HepG2 (cell line): ENCODE data around the gene SEPTIN5. TPM values are rescaled to one million over a fixed set of nuclear protein-coding genes. Genes with fewer than 3 reads are reported as not detected.

Experiments
- ATAC-seq: fragments of 200-7000 bp; cut with Tn5 transposase; 3 replicates; pipeline ENCODE4 v1.9.1; 2020; ENCODE audit warnings: mild to moderate bottlenecking, moderate library complexity
- BruUV-seq: library from RNA; stranded (reverse); fragments of 400-500 nt; replicated peaks from 2 replicates; lab custom pipeline; 2021; lab: Mats Ljungman, UMichigan
- CTCF ChIA-PET: fragments of 300-600 bp; formaldehyde crosslinking; extraction: SDS; loops from one replicate; lab custom pipeline; 2021; ENCODE audit warnings: low total read pairs, inconsistent platforms, low intra/inter-chr PET ratio; lab: Yijun Ruan, JAX
- POLR2A ChIA-PET: fragments of 350-600 bp; sonication (Branson Sonifier 250); formaldehyde crosslinking; loops from one replicate; lab custom pipeline; 2020; ENCODE audit warnings: antibody characterized with exemption, inconsistent platforms; lab: Yijun Ruan, JAX
- DNase-seq: peaks from one replicate; pipeline ENCODE4 v3.0.0-alpha.2; 2015; ENCODE audit warnings: low spot score
- FAIRE-seq: peaks from 3 replicates; lab custom pipeline; 2011; peaks lifted over from hg19 to GRCh38; lab: Jason Lieb, UNC
- H2AFZ ChIP-seq: one replicate; pipeline ENCODE4 v1.6.1; 2011; ENCODE audit warnings: low read length, inconsistent platforms
- H3K27ac ChIP-seq: fragments of 300-600 bp; 3 replicates; pipeline ENCODE4 v1.8.0; 2011; ENCODE audit warnings: mixed run types, mild to moderate bottlenecking, mixed read lengths, low read length, inconsistent platforms; ENCODE audit not compliant: insufficient read depth; ENCODE audit errors: extremely low read length
- H3K27me3 ChIP-seq, 2 experiments: fragments of 200-600 bp in 1 of 2; 2 replicates in 1 of 2; 3 replicates in 1 of 2; pipeline versions ENCODE4 v1.6.0 to v1.8.0; 2011; ENCODE audit warnings: low read length in 2 of 2, mild to moderate bottlenecking in 2 of 2, moderate library complexity in 2 of 2, inconsistent platforms in 1 of 2; ENCODE audit not compliant: insufficient read depth in 2 of 2, control insufficient read depth in 1 of 2
- H3K36me3 ChIP-seq, 2 experiments: fragments of 200-600 bp in 1 of 2; replicated peaks in 1 of 2; 2 replicates in 1 of 2; 3 replicates in 1 of 2; pipeline versions ENCODE4 v1.5.1 to v1.8.0; 2011; ENCODE audit warnings: low read length in 2 of 2, inconsistent platforms in 1 of 2; ENCODE audit not compliant: insufficient read depth in 2 of 2, control insufficient read depth in 1 of 2
- H3K4me1 ChIP-seq: 2 replicates; pipeline ENCODE4 v1.5.1; 2012; ENCODE audit warnings: low read length, inconsistent platforms; ENCODE audit not compliant: insufficient read depth
- H3K4me2 ChIP-seq: 2 replicates; pipeline ENCODE4 v1.6.0; 2011; ENCODE audit warnings: low read depth, low read length, inconsistent platforms
- H3K4me3 ChIP-seq, 3 experiments: fragments of 200-600 bp in 1 of 3; sonication (generic), shearing (Covaris generic) in 1 of 3; replicated peaks in 1 of 3; 2 replicates each; pipeline ENCODE4 v1.5.1; 2011 to 2016; ENCODE audit warnings: low read length in 3 of 3, inconsistent platforms in 2 of 3, low read depth in 2 of 3, mild to moderate bottlenecking in 2 of 3, control low read depth in 1 of 3, mixed read lengths in 1 of 3; ENCODE audit not compliant: insufficient read depth in 1 of 3
- H3K79me2 ChIP-seq: one replicate; pipeline ENCODE4 v1.6.1; 2011; ENCODE audit warnings: low read length, inconsistent platforms; ENCODE audit not compliant: insufficient read depth
- H3K9ac ChIP-seq: 2 replicates; pipeline ENCODE4 v1.6.0; 2011; ENCODE audit warnings: mild to moderate bottlenecking, low read depth, low read length, inconsistent platforms; ENCODE audit not compliant: insufficient read depth
- H3K9me3 ChIP-seq: 2 replicates; pipeline ENCODE4 v1.5.1; 2012; ENCODE audit warnings: mild to moderate bottlenecking, low read length
- H4K20me1 ChIP-seq: 2 replicates; pipeline ENCODE4 v1.6.0; 2011; ENCODE audit warnings: inconsistent platforms, mild to moderate bottlenecking, low read length, moderate library complexity; ENCODE audit not compliant: insufficient read depth
- GLMP ChIP-seq: sonication (generic); formaldehyde crosslinking; IDR thresholded peaks from 2 replicates; pipeline ENCODE4 v1.9.0; 2021; ENCODE audit warnings: missing genetic modification reagents, mild to moderate bottlenecking, borderline replicate concordance
- PCBP1 ChIP-seq: fragments of 200-400 bp; formaldehyde crosslinking; IDR thresholded peaks from 2 replicates; pipeline ENCODE4 v1.6.1; 2017; ENCODE audit warnings: mild to moderate bottlenecking, low read depth, low read length, borderline replicate concordance
- SMAD1 ChIP-seq: sonication (generic); formaldehyde crosslinking; IDR thresholded peaks from 2 replicates; pipeline ENCODE4 v1.4.0; 2020; ENCODE audit warnings: missing genetic modification reagents, low read depth, mild to moderate bottlenecking, borderline replicate concordance
- SNRNP70 ChIP-seq: fragments of 200-400 bp; formaldehyde crosslinking; IDR thresholded peaks from 2 replicates; pipeline ENCODE4 v1.6.1; 2017; ENCODE audit warnings: mild to moderate bottlenecking, low read depth, low read length, moderate library complexity
- TAF1 ChIP-seq: sonication (generic); formaldehyde crosslinking; IDR thresholded peaks from 2 replicates; pipeline ENCODE4 v1.4.0; 2020; ENCODE audit warnings: missing genetic modification reagents
- U2AF1 ChIP-seq: fragments of 200-400 bp; formaldehyde crosslinking; optimal IDR thresholded peaks from 2 replicates; pipeline ENCODE3; 2017; ENCODE audit warnings: mild to moderate bottlenecking, low read depth, low read length
- ZNF564 ChIP-seq: sonication (generic); formaldehyde crosslinking; IDR thresholded peaks from 2 replicates; pipeline ENCODE4 v1.8.1; 2023; ENCODE audit warnings: mild to moderate bottlenecking, missing genetic modification reagents
- WGBS: methylation state at CpG from one replicate; pipeline ENCODE4 v1.1.6; 2017; ENCODE audit warnings: low lambda C conversion rate; 5-methylcytosine and 5-hydroxymethylcytosine counted together
- in situ Hi-C: cut with HindIII; loops from 2 replicates; pipeline ENCODE4 v1.10.0; 2017; ENCODE audit warnings: low pct_unique_long_range_greater_than_20kb; ENCODE audit not compliant: extremely low pct_ligation_motif_present
- intact Hi-C: fragments of 100-400 bp; cut with micrococcal nuclease; formaldehyde crosslinking; loops from one replicate; pipeline ENCODE4 v1.10.0; 2022; ENCODE audit not compliant: unreplicated experiment
- polyA plus RNA-seq, 8 experiments: library from polyadenylated mRNA; depleted of rRNA in 3 of 8; stranded (reverse) in 7 of 8; unstranded in 1 of 8; fragments of >200 nt; fragmentation: Illumina TruSeq in 4 of 8; extraction: Trizol in 4 of 8; gene quantifications; 2 replicates each; pipeline versions ENCODE4 v1.2.1 to v1.2.3, GENCODE V29; 2011 to 2016; ENCODE audit warnings: low read depth in 4 of 8, missing spikeins in 1 of 8, mixed read lengths in 1 of 8; ENCODE audit not compliant: insufficient read depth in 1 of 8
- total RNA-seq, 5 experiments: library from RNA; depleted of rRNA; stranded (reverse); fragments of >200 nt; fragmentation: Illumina TruSeq; extraction: Trizol; gene quantifications; 2 replicates each; pipeline ENCODE4 v1.2.3, GENCODE V29; 2016; ENCODE audit warnings: low read depth in 1 of 5

The SEPTIN5 gene
- total and polyA plus RNA-seq, 2 of the 13 experiments (the other 11 are each of a cell fraction or from before 2014, with no cell fraction given) = 0.33 TPM; not detected in 1

DNA sequence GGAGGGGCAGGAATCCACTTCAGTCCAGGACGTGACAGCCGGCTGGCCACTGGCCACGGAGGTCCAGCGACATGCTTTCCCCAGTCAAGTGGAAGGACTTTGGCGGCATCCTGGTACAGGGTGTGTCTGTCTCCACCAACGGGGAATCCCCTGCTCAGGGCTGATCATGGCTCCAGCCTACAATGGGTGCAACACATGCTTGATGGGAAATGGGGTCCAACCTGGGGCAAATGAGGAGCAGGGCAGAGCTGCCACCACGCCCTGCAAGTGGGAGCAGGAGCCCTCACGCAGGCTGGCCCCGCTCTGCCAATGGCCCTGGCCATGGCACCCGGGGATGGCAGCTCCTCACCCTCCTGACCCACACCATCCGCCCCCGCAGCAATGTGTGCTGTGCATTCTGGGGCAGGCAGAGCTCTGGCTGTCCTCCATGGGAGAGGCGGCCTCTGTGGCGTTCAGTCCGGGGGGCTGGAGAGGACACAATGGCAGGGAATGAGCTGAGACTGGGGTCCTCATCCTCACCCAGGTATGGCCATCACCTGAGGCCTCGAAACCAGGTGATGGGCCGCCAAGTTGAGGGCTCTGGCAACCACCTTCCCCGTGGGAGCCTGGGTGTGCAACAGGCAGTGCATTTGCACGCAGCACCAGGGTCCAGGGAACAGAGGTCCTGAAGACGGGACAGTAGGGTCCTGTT, 5.8 kb upstream of the SEPTIN5 start:
- no peak overlapping the region for H3K9ac ChIP-seq
- POLR2A ChIA-PET = no interaction called here
- intact Hi-C loops (no loop called here), in situ Hi-C loops (no loop called here)
- peaks cover 9 to 77% of the 10 kb centered on the region in 2 experiments; a peak in 4 of 5 replicates for H3K27me3 ChIP-seq
- 54% methylated on average over 6 of the region's 20 CpGs for WGBS
- TF ChIP-seq PCBP1 = no peak
- TF ChIP-seq U2AF1 = no peak
- TF ChIP-seq SNRNP70 = no peak
- TF ChIP-seq ZNF564 (CRISPR knock-in tag) = no peak
- no peak for TF ChIP-seq SMAD1 (CRISPR knock-in tag)
- no peak for TF ChIP-seq GLMP (CRISPR knock-in tag)
- no peak for TF ChIP-seq TAF1 (CRISPR knock-in tag)
- H3K4me3 ChIP-seq = no peak overlapping the region
- DNase-seq = no peak
- no peak overlapping the region for H3K4me2 ChIP-seq
- H3K79me2 ChIP-seq = no peaks in the 10 kb centered on the region
- H3K9me3 ChIP-seq = no peaks in the 10 kb centered on the region
- BruUV-seq = no TSS peak
- H2AFZ ChIP-seq = no peak overlapping the region
- H3K27ac ChIP-seq = no peak overlapping the region
- CTCF ChIA-PET = no interaction called here
- no peak for FAIRE-seq
- no peaks in the 10 kb centered on the region for H3K36me3 ChIP-seq
- no peak for ATAC-seq
- peaks cover 17% of the 10 kb centered on the region for H3K4me1 ChIP-seq
- H4K20me1 ChIP-seq = no peaks in the 10 kb centered on the region
